ENCODE measurements around the gene PAXX. TPM values are rescaled to one million over a fixed set of nuclear protein-coding genes. Genes with fewer than 3 reads are reported as not detected.

PAXX gene
- total RNA-seq, 1 donor from 2014 or later = 21.7 TPM

DNA sequence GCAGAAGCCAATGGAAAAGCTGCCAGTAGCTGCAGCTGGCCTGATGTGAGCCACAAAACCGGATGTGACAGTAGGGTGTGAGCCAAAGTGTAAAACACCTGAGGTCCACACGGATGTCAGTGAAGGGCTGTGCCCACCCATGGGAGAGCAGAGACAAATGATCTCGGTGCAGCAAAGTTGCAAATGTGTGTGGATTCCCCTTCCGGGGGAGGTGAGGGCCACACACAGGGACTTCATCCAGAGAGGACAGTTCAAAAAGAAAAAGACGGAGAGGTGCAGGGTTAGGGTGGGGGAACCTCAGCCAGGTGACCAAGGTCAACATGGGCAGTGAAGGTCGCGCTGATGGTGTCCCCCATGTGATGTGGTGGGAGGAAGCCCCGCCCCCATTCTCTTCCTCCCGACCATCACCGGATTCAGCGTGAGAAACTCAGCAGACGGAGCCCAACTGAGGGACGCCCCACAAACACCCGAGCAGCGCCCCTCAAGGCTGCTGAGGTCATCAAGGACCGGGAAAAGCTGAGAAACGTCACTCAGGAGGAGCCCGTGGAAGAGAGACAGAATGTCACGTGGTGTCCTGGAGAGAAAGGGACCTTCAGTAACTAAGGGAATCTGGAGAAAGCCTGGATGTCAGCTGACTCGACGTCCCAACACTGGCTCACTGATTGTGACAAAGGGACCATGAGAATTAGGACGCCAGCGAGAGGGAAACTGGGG, 26.3 kb upstream of the PAXX start:
- no peak for DNase-seq

DNA sequence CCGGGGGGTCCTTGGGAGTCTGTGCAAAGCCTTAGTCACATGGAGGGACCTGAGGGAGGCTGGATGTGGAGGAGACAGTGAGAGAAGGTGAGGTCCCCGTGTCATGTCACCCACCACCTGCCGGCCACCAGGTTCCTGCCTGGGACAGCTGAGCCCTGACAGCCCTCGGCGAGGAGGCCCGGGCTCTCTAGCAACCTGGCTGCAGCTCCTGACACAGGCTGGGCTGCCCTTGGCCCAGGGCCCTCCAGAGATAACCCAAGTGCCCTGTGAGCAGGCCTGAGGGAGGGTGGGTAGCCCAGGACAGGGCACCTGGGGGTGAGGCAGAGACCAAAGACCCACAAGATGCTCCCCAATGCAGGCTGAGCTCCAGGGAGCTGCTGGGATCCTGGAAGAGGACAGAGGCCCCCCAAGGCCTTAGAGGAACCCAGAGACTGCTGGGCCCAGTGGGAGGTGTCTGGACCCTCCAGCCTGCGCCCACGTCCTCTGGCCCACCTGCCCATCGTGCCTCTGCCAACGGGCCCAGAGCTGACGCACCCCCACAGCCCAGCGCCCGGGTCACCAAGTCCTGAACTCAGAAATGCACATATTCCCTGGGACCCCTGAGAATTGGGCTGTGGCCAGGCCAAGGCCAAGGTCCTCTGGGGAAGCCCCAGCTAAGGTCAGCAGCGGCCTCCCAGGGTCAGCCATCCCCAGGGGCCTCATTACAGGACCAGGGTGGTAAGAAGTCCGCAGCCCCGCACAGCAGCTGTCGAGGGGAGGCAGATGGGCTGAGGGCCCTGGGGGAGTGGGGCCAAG, 23.7 kb upstream of the PAXX start:
- no peak for DNase-seq

DNA sequence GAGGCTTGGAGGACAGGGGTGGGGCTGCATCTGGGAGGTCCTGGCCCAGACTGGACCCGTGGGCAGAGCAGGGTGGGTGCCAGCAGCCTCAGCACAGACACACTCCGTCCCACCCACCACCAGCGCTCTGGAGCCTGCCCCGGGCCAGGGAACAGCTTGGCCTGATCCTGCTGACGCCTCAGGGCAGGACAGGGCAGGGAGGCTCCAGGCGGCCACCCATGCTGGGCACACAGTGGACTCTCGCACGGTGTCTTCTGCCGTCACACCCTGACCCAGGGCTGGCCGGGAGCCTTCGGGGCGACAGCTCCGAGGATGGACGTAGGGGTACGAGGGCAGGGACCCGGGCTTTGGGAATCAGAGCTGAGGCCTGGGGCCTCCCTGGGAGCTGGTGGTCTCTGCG, 23.1 kb upstream of the PAXX start:
- DNase-seq = no peak

DNA sequence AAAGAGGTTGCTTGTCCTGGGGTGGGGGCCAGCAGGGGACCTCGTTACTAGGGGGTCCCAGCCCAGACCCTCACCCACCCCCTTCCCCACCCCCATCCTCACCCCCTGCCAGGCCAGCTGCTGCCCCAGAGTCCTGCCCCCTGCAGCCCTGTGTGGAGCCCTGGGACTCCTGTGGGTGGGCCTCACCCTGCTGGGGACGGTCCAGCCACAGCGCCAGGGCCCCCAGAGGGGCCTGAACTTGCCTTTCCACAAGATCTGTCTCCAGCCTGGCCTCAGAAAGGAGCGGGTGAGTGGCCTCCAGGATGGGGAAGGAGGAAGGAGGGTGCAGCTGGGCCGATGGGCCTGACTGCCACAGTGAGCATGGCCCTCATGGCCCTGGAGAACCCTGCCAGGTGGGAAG, 22.4 kb upstream of the PAXX start:
- no peak for DNase-seq

DNA sequence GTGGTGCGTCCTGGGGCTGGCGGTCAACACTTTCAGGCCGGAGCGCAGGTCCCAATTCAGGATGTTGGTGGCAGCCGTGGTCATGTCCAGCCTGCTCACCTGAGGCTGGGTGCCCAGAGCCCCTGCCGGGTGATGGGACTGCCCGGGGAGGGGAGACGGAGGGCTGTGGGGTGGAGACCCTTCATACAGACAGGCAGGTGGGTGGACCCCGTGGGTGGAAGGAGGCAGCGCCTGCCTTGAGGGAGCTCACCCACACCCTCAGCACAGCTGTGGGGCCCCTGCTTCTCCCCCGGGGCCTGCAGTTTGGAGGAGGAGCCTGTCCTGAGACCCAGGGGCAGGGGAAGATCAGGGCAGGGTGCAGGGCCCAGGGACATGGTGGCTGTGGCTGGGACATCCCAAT, 21.9 kb upstream of the PAXX start:
- no peak for DNase-seq

DNA sequence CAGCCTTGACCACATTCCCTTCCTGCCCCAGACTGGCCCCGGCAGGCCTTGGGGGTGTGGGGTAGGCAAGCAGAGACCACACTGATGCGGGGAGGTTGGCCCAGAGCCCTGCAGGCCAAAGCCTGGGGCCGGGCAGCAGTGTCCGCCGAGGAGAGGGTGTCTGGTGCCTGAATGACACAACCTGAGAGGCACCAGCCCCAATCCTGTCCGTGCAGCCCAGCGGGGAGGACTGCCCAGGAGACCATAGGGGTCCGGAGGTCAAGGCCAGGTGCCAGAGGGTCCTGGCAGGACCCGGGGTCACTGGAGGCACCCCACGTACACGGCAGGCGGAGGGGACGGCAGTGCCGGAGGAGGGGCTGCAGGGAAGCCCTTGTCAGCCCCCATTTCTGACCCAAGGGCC, 20.5 kb upstream of the PAXX start:
- DNase-seq = no peak

DNA sequence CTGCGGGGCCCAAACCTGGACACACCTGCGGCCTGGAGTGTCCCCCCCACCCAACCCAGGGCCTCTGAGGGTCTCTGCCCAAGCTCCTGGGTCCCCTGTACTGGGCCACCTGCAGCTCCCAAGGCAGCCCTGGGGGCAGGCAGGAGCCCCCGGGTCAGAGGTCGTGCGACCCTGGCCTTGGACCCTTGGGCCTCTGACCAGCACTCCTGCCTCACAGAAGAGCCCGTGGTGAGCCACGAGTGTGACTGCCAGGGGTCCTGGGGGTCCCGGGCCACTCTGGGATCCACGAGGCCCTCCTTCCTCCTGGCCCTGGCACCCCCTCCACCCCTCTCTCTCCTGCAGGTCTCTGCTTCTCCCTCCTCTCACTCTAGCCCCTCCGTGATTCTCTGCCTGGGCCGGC, 19.9 kb upstream of the PAXX start:
- DNase-seq = no peak

DNA sequence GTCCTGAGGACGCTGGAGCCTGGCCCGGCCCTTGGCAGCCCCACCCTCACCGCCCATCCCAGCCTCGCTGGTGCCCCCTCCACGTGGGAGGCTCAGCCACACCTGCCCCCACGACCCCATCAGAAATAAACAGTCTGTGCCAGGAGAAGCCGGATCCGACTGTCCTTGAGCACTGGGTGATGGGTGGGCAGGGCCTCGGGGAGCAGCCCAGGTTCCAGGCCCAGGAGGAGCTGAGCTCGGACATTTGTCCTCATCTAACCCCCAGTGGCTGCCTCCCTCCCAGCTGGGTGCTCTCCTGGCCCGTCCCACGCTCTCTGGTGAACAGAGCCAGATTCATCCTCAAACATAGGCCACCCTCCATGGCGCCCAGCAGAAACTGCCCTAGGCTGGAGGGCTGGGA, 19.5 kb upstream of the PAXX start:
- no peak for DNase-seq

DNA sequence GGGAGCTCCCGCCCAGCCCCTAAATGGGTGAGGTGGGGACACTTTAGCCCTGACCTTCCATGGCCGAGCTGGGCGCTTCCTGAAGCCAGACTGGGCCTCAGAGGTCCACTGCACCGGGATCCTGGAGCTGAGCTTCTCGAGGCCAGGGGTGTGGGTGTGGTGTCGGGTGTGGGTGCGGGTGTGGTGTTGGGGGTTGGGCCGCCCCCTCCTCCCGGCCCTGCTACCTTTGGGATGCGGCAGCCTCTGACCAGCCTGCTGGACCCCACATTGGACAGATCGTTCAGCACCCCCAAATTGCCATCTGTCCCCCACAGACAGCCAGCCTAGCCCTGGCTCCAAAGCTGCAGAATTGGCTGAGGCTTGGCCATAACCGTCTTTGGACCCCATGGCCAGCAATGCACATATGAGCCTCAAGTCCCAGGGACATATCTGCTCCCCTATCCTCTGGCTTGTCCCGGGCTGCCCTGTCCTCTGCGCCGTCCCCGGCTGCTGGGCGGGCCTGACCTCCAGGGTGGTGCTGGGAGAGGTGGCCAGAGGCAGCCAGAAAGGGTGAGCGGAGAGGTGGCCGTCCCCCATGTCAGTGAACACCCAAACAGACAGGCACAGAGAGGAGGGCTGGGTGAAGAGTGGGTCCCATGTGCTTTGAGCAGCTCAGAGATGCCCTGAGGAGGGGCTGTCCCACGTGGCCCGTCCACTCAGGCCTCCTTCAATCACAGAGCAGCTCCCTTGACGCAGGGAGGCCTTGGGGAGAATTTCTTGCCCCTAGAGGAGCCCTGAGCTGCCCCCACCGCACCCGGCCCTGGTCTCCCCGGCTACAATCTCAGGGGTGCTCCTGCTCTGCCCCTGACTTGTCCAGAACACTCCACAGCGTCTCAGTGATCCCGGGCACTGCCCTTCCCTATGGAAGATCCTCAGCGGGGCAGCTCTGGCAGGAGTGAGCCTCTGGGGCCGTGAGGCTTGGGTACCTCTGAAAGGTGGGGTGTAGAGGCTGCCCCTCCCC, 18.3 kb upstream of the PAXX start:
- DNase-seq = no peak

DNA sequence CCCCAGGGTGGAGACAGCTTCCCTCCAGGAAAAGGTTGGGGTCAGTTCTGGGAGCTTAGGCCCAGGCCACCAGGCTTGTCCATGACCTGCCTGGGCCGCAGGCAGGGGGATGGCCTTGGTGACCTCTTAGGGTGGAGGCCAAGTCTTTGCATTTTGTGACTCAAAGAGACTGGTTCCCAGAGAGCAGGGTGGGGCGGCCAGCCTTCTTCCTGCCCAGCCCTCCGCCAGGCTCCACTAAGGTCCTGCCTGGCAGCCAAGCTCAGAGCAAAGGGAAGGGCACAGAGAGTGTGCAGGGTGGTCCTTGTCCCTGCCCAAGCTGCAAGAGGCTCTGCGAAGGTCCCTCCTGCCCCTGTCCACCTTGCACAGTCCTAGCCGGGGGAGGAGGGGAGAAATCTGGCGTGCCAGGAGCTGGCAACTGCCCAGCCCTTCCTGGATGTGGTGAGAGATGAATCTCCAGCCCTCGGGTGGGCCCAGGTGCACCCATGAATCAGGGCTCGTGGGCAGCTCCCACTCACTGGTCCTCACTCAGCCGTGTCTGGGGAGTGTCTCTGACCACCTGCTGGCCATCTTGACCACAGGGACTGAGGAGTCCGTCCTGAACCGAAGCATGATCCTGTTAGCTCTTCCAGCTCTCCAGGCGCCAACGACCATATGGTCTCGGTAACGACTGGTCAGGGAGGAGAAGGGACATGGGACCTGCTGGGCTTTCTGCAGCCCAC, 17.2 kb upstream of the PAXX start:
- DNase-seq = no peak

DNA sequence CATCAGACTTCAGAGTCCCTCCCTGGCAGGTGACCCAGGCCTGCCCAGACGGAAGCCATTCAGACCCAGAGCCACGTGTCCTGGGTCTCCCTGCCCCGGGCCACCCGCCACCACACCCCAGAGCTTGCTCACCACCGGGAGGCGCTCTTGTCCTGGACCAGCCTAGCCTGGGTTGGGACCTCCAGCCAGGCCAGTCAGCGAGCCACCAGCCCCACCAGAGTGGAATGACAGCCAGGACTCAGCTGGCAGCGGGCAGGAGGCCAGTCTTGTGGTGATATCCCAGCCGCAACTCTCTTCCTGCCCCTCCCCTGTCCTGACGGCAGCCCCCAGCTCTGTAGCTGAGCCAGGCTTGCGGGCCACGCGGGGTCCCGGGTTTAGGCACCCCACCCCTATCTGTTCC, 16.6 kb upstream of the PAXX start:
- peak; percentile 67 for DNase-seq

DNA sequence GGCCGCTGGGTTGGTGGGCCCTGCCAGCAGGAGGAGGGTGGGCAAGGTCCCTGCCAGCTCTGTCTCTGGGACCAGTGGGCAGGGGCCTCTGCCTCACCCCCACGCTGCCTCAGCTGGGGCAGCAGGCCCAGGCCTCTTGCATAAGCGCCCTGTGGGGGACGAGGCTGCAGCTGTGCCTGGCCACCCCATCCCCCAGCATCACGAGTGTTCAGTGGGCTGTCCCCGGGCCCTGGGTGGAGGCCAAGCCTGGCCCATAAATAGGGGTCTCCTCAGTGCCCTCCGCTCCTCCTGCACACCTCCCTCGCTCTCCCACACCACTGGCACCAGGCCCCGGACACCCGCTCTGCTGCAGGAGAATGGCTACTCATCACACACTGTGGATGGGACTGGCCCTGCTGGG, 15.0 kb upstream of the PAXX start, which contains the start of gene PTGDS:
PTGDS (plus strand) TSS at position 282 of the 400 bp plus-strand sequence; CDS start at position 357, 75 bp downstream.
- DNase-seq = peak; percentile 66

DNA sequence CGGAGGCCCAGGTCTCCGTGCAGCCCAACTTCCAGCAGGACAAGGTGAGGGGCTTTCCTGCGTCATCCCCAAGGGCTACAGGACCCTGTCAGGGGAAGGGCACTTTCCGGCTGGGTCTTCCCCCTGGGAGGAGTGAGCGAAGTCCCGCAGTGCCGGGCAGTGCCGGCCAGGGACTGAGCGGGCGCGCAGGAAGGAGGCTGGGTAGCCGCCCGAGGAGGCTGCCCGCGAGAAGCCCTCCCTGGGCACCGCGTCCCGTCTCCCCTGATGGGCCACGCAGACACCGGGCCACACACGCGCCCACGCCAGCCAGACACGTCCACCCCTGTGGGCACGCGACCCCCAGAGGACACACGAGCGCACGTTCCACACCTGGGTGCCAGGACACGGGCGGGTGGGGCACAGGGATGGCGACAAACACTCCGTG, 14.6 kb upstream of the PAXX start:
- no peak for DNase-seq

DNA sequence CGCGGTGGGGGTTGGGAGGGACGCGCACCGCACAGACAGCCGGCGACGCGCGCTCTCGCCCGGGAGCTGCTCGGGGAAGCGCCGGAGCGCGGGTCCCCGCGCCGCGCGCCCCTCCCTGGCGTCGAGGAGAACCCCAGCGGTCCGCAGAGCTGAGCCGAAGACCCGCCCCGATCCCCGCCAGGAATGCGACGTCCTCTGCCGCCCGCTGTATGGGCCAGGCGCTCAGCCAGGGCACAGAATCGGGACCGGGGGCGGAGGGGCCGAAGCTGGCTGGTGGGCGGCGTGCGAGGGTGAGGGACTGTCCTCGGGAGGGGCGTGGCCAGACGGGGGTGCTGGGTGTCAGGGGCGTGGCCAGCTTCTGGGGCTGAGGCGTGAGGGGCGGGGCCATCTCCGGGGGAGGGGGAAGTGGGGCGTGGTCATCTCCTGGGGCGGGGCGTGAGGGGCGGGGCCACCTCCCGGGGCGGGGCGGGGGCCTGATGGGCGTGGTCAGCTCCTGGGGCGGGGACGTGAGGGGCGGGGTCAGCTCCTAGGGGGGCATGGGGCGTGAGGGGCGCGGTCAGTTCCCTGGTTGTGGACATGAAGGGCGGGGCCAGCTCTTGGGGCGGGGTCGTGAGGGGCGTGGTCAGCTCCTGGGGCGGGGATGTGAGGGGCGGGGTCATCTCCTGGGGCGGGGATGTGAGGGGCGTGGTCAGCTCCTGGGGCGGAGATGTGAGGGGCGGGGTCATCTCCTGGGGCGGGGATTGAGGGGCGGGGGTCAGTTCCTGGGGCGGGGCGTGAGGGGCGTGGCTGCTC, 14.0 kb upstream of the PAXX start:
- DNase-seq = peak; percentile 67

DNA sequence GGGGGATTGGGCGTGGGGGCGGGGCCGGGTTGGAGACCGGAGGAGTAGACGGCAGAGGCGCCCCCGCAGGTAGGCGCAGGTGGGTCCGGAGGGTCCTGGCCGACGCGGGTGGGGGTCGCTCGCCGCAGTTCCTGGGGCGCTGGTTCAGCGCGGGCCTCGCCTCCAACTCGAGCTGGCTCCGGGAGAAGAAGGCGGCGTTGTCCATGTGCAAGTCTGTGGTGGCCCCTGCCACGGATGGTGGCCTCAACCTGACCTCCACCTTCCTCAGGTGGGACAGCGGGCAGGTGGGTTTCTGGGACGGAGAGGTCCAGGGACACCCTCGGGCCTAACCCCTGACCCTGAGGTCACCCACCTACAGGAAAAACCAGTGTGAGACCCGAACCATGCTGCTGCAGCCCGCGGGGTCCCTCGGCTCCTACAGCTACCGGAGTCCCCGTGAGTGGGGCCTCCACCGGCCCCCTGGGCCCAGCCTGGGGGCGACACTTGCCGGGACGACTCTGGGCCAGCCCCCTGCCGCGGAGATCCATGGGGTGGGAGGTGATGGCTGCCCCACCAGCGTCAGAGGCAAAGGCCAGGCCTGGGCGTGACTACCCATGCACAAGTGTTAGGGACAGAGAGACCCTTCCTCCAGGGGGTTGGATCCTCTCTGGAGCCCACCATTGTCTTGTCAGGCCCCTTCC, 13.2 kb upstream of the PAXX start:
- DNase-seq = no peak

DNA sequence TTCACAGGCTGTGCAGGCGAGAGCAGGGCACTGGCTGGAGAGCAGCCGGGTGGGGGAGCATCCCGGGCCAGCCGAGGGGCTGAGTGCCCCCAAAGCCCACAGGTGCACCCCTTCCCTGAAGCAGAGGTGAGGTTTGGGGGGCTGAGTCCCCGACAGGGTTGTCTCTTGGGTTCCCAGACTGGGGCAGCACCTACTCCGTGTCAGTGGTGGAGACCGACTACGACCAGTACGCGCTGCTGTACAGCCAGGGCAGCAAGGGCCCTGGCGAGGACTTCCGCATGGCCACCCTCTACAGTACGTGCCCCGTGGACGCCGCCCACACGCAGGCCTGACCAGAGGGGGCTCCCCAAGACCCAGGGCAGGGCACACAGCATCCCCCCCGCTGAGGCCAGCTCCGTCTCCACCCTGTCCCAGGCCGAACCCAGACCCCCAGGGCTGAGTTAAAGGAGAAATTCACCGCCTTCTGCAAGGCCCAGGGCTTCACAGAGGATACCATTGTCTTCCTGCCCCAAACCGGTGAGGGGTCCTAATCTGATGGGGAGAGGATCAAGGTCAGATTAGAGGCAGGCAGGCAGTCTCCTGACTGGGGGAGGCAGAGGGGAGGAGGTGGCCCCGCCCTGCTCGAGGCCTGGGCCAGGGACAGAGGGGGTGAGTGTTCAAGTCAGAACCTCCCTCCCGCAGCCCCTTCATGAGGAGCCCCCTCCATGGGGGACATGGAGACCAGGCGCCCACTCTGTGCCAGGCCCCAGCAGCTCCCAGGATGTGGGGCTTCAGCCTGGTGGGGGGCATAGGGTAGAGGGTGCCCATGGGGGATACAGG, 12.2 kb upstream of the PAXX start:
- DNase-seq = no peak

DNA sequence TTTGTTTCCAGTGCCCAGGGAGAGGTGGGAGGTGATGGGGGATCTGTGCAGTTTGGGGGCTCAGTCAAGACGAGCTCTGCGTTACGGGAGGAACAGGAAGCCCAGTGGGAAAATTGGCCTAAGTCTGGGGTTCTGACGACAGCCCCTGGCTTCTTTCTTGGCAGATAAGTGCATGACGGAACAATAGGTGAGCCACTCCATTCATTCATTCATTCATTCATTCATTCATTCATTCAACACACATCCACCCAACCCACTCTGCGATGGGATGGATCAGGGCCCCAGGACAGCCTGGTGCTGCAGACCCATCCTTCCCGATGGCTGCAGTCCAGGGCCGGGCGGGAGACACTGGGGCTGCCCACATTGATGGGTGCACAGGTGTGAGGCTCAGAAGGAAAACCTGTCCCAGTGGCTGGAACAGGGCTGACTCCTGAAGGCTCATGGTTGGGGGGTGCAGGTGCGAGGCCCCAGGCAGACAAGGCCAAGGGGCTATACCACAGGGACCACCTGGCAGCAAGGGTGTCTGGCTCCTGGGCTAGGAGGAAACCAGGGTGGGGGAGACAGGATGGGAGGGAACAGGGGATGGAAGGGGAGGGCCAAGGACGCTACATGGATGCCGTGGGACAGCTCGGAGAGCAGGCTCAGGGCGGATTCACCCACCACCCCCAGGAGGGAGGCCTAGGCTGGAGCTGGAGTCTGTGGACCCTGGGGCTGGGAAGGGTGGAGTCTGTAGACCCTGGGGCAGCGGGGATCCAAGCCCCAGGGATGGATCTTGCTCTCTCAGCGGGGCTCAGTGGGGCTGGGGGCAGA, 11.3 kb upstream of the PAXX start:
- no peak for DNase-seq

DNA sequence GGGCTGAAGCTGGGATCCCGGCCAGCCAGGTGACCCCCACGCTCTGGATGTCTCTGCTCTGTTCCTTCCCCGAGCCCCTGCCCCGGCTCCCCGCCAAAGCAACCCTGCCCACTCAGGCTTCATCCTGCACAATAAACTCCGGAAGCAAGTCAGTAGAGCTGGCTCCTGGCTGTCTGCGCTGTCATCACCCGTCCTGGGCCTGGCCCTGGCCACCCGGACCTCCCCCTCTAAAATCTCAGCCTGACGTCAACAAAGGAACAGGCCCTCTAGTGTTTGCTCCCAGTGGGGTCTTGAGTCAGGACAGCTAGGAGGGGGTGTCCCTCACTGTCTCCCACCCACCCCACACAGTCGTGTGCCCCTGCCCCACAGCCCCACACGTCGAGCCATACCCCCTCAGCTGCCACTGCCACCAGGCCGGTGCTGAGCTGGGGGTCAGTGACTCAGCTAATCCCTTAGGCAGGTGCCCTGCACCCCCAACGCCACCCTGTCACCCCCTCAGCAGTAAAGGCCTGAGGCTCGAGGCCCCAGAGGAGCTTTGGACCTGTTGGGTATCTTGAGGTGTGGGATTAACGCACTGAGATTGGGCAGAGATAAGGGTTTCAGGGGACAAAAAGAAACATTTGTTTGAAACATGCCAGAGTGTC, 10.5 kb upstream of the PAXX start:
- DNase-seq = no peak

Data from tongue (tissue), 2 donors.